PC-3 (cell line): ENCODE data around the gene NR2E1. TPM values are rescaled to one million over a fixed set of nuclear protein-coding genes. Genes with fewer than 3 reads are reported as not detected.

ENCODE experiments used
- ATAC-seq: fragments of 200-7000 bp; cut with Tn5 transposase; 2 replicates; pipeline ENCODE4 v1.9.1; 2020; ENCODE audit warnings: mild to moderate bottlenecking, moderate library complexity
- BruUV-seq: library from RNA; stranded (reverse); fragments of 400-500 nt; replicated peaks from 2 replicates; lab custom pipeline; 2021; lab: Mats Ljungman, UMichigan
- CTCF ChIA-PET: fragments of 300-600 bp; sonication (Branson Sonifier 250); formaldehyde crosslinking; loops from one replicate; lab custom pipeline; 2022; ENCODE audit warnings: antibody characterized with exemption; lab: Charles Lee
- POLR2A ChIA-PET: fragments of 300-600 bp; sonication (Branson Sonifier 250); formaldehyde crosslinking; loops from one replicate; lab custom pipeline; 2022; ENCODE audit warnings: antibody characterized with exemption; ENCODE audit not compliant: unreplicated experiment; lab: Charles Lee
- DNase-seq: peaks from one replicate; pipeline ENCODE4 v3.0.0-alpha.2; 2015
- H2AFZ ChIP-seq: fragments of 300-600 bp; sonication (generic); 2 replicates; pipeline ENCODE4 v1.6.0; 2016; ENCODE audit warnings: antibody characterized with exemption, low read length
- H3F3A ChIP-seq: fragments of 300-600 bp; sonication (generic); one replicate; pipeline ENCODE4 v1.6.0; 2017; ENCODE audit warnings: antibody characterized with exemption, low read length, control low read depth, mild to moderate bottlenecking; ENCODE audit not compliant: unreplicated experiment
- H3K27ac ChIP-seq: fragments of 300-600 bp; sonication (generic); 2 replicates; pipeline ENCODE4 v1.5.1; 2016; ENCODE audit warnings: mild to moderate bottlenecking, low read length
- H3K27me3 ChIP-seq: fragments of 300-600 bp; sonication (generic); 2 replicates; pipeline ENCODE4 v1.6.1; 2016; ENCODE audit warnings: low read length, mixed read lengths
- H3K36me3 ChIP-seq: fragments of 300-600 bp; sonication (generic); 2 replicates; pipeline ENCODE4 v1.6.1; 2016; ENCODE audit warnings: low read depth, mixed run types, low read length, mixed read lengths
- H3K4me1 ChIP-seq: fragments of 300-600 bp; sonication (generic); 2 replicates; pipeline ENCODE4 v1.5.1; 2016; ENCODE audit warnings: low read length; ENCODE audit not compliant: insufficient read depth
- H3K4me2 ChIP-seq: fragments of 300-600 bp; sonication (generic); 2 replicates; pipeline ENCODE4 v1.6.0; 2016; ENCODE audit warnings: low read length
- H3K4me3 ChIP-seq: fragments of 300-600 bp; sonication (generic); 2 replicates; pipeline ENCODE4 v1.5.1; 2016; ENCODE audit warnings: mild to moderate bottlenecking, low read length, mixed read lengths
- H3K79me2 ChIP-seq: fragments of 300-600 bp; sonication (generic); 2 replicates; pipeline ENCODE4 v1.6.1; 2017; ENCODE audit warnings: low read length, mixed read lengths
- H3K9ac ChIP-seq: fragments of 300-600 bp; sonication (generic); 2 replicates; pipeline ENCODE4 v1.6.0; 2016; ENCODE audit warnings: mild to moderate bottlenecking, low read length
- H3K9me2 ChIP-seq: fragments of 300-600 bp; sonication (generic); replicated peaks from 2 replicates; pipeline ENCODE4 v1.6.1; 2016; ENCODE audit warnings: mixed run types, low read length, mixed read lengths
- H3K9me3 ChIP-seq: fragments of 300-600 bp; sonication (generic); 2 replicates; pipeline ENCODE4 v1.6.1; 2016; ENCODE audit warnings: low read length, mixed read lengths
- H4K20me1 ChIP-seq: fragments of 300-600 bp; sonication (generic); 2 replicates; pipeline ENCODE4 v1.6.1; 2016; ENCODE audit warnings: low read length, mixed read lengths
- CTCF ChIP-seq: fragments of 300-600 bp; sonication (generic); conservative IDR thresholded peaks from 2 replicates; pipeline ENCODE4 v1.5.1; 2017; ENCODE audit warnings: antibody characterized with exemption, low read depth, mild to moderate bottlenecking, low read length
- EZH2 ChIP-seq: fragments of 300-600 bp; sonication (generic); IDR thresholded peaks from one replicate; pipeline ENCODE4 v1.6.1; 2017; ENCODE audit warnings: antibody characterized with exemption, mild to moderate bottlenecking, low read length; ENCODE audit not compliant: unreplicated experiment
- EZH2phosphoT487 ChIP-seq: fragments of 300-600 bp; sonication (generic); IDR thresholded peaks from 2 replicates; pipeline ENCODE4 v1.6.1; 2018; ENCODE audit warnings: mild to moderate bottlenecking, antibody characterized with exemption, low read length, borderline replicate concordance
- intact Hi-C: fragments of 100-400 bp; cut with micrococcal nuclease; formaldehyde crosslinking; loops from 2 replicates; pipeline ENCODE4 v1.9.0; 2023
- total RNA-seq: library from RNA; depleted of rRNA; stranded (reverse); fragments of >200 nt; gene quantifications from 2 replicates; pipeline ENCODE4 v1.2.3, GENCODE V29; 2014

The NR2E1 gene
- total RNA-seq, 1 experiment from 2014 or later, result 0.07 TPM

GRCh38 chr6:108228416-108228815 lies 62.6 kb downstream of the NR2E1 start:
- ATAC-seq (no peak), DNase-seq (no peak)
- H4K20me1 ChIP-seq, result no peaks in the 10 kb centered on the region
- POLR2A ChIA-PET, result no interaction called here
- no peak overlapping the region for H3K27ac ChIP-seq
- H3K4me2 ChIP-seq, result no peak overlapping the region
- no peaks in the 10 kb centered on the region for H3K9me3 ChIP-seq
- TF ChIP-seq EZH2phosphoT487 (no peak), CTCF (no peak), EZH2 (no peak)
- no peaks in the 10 kb centered on the region for H3K27me3 ChIP-seq
- H3K79me2 ChIP-seq, result peaks cover 37% of the 10 kb centered on the region; the same call in 1 of the 2 replicates
- no peaks in the 10 kb centered on the region for H3K36me3 ChIP-seq
- H3K9me2 ChIP-seq, result no peaks in the 10 kb centered on the region
- no TSS peak for BruUV-seq
- no peak overlapping the region for H3K9ac ChIP-seq
- no peak overlapping the region for H2AFZ ChIP-seq
- CTCF ChIA-PET, result no interaction called here
- no peak overlapping the region for H3K4me3 ChIP-seq
- H3F3A ChIP-seq, result no peaks in the 10 kb centered on the region
- intact Hi-C loops, result loop anchor here (10.0 kb wide), 1 partner anchor 114 kb away; no protein-coding TSS in a partner anchor
- H3K4me1 ChIP-seq, result no peaks in the 10 kb centered on the region

GRCh38 chr6:108235127-108235526 lies 69.3 kb downstream of the NR2E1 start:
- intact Hi-C loops, result no loop called here
- no TSS peak for BruUV-seq
- CTCF ChIA-PET, result no interaction called here

More at GRCh38 chr6:108235127-108235526, 69.3 kb downstream of the NR2E1 start:
- POLR2A ChIA-PET, result no interaction called here
- H3K4me2 ChIP-seq, result no peak overlapping the region
- H3K4me3 ChIP-seq, result no peak overlapping the region
- no peaks in the 10 kb centered on the region for H3F3A ChIP-seq
- no peak for TF ChIP-seq CTCF
- TF ChIP-seq EZH2, result no peak
- no peak for TF ChIP-seq EZH2phosphoT487
- DNase-seq (no peak), ATAC-seq (no peak)
- no peaks in the 10 kb centered on the region for H3K27me3 ChIP-seq
- peaks cover 43% of the 10 kb centered on the region for H3K79me2 ChIP-seq
- H3K27ac ChIP-seq, result no peak overlapping the region
- no peaks in the 10 kb centered on the region for H3K9me3 ChIP-seq
- no peaks in the 10 kb centered on the region for H3K36me3 ChIP-seq
- H4K20me1 ChIP-seq, result no peaks in the 10 kb centered on the region
- H3K4me1 ChIP-seq, result no peaks in the 10 kb centered on the region
- H3K9ac ChIP-seq, result no peak overlapping the region
- no peaks in the 10 kb centered on the region for H3K9me2 ChIP-seq
- no peak overlapping the region for H2AFZ ChIP-seq
